ENCODE measurements around the gene P2RX4. TPM values are rescaled to one million over a fixed set of nuclear protein-coding genes. Genes with fewer than 3 reads are reported as not detected.
"Not testable (repeated sequence)": the region's sequence is repeated elsewhere in the genome, so short reads cannot be mapped to it uniquely, and the experiment has no call there.

P2RX4 gene
- total RNA-seq, 2 donors from 2014 or later: 11.5 to 21.1 TPM

DNA sequence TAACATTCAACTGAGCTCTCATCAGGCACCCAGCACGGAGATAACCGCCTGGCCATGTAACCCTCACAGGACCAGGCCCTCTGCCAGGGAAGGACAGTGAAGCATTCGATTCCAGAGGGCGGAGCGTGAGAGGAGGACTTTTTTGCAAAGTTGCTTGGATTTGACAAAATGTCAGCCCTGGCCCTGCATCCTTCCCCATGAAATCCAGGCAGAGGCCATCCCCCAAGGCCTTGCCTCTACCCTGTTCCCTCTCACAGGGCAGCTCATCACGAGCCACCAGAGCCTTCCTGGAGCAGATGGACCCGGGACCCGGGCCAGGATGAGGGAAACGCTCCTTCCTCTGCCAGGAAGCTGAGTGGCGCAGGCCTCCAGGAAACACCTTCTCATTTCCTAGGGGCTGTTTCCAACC, 69.6 kb downstream of the P2RX4 start:
- H3K36me3 Mint-ChIP-seq (ENCODE audit: low read depth): peaks cover 49% of the 10 kb centered on the region

DNA sequence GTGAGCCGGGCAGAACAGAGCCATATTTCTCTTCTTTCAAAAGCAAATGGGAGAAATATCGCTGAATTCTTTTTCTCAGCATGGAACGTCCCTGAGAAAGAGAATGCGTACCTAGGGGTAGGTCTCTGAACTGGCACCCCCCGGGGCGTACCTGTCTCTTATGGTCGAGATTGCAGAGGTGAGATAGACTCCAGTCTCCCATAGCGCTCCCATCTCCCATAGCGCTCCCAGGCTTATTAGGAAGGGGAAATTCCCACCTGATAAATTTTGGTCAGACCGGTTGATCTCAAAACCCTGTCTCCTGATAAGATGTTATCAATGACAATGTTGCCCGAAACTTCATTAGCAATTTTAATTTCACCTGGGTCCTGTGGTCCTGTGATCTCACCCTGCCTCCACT, 70.6 kb downstream of the P2RX4 start:
- DNase-seq: peak; percentile 93
- H3K27ac Mint-ChIP-seq: peak overlapping the region; percentile 90
- not testable (repeated sequence) for H3K9me3 Mint-ChIP-seq; H3K27me3 Mint-ChIP-seq (ENCODE audit: insufficient read depth); H3K4me3 ChIP-seq (ENCODE audit: low read length); H3K27ac ChIP-seq (ENCODE audit: low read depth, low read length); H3K9me3 ChIP-seq (ENCODE audit: control insufficient read depth, low read length); H3K27me3 ChIP-seq (ENCODE audit: control insufficient read depth, insufficient read depth, low read length, poor library complexity, severe bottlenecking); H3K9ac ChIP-seq (ENCODE audit: extremely low read depth, low read length, poor library complexity, severe bottlenecking)
- Histone ChIP-seq H3K4me1 (ENCODE audit: control insufficient read depth, insufficient read depth, low read length) (peaks cover 14% of the 10 kb centered on the region), H3K36me3 (ENCODE audit: control insufficient read depth, insufficient read depth, low read length) (peaks cover 15% of the 10 kb centered on the region)
- peak overlapping the region; percentile 40 for H3K4me3 Mint-ChIP-seq
- peaks cover 34% of the 10 kb centered on the region for H3K4me1 Mint-ChIP-seq
- peaks cover 50% of the 10 kb centered on the region for H3K36me3 Mint-ChIP-seq (ENCODE audit: low read depth)
- 40 to 86% methylated on average over 5 to 9 of the region's 11 CpGs for WGBS, 2 experiments (ENCODE audit: insufficient coverage in 1 of 2, insufficient read length in 1 of 2)

More for the DNA sequence above, 69.6 kb downstream of the P2RX4 start:
- Mint-ChIP-seq H3K4me1 (peaks cover 34% of the 10 kb centered on the region), H3K27ac (peak overlapping the region; percentile 90), H3K9me3 (no peaks in the 10 kb centered on the region), H3K27me3 (ENCODE audit: insufficient read depth) (no peaks in the 10 kb centered on the region), H3K4me3 (no peak overlapping the region)
- H3K4me3 ChIP-seq (ENCODE audit: low read length): no peak overlapping the region
- DNase-seq: peak; percentile 76
- no peaks in the 10 kb centered on the region for H3K9me3 ChIP-seq (ENCODE audit: control insufficient read depth, low read length)
- 92 to 95% methylated on average over 9 to 10 of the region's 10 CpGs for WGBS, 2 experiments (ENCODE audit: insufficient coverage in 1 of 2, insufficient read length in 1 of 2)
- H3K9ac ChIP-seq (ENCODE audit: extremely low read depth, low read length, poor library complexity, severe bottlenecking): no peak overlapping the region
- no peaks in the 10 kb centered on the region for H3K27me3 ChIP-seq (ENCODE audit: control insufficient read depth, insufficient read depth, low read length, poor library complexity, severe bottlenecking)
- peaks cover 11% of the 10 kb centered on the region for H3K4me1 ChIP-seq (ENCODE audit: control insufficient read depth, insufficient read depth, low read length)
- peak overlapping the region; percentile 10 for H3K27ac ChIP-seq (ENCODE audit: low read depth, low read length)
- peaks cover 21% of the 10 kb centered on the region for H3K36me3 ChIP-seq (ENCODE audit: control insufficient read depth, insufficient read depth, low read length)
- TF ChIP-seq, protein P1, sequence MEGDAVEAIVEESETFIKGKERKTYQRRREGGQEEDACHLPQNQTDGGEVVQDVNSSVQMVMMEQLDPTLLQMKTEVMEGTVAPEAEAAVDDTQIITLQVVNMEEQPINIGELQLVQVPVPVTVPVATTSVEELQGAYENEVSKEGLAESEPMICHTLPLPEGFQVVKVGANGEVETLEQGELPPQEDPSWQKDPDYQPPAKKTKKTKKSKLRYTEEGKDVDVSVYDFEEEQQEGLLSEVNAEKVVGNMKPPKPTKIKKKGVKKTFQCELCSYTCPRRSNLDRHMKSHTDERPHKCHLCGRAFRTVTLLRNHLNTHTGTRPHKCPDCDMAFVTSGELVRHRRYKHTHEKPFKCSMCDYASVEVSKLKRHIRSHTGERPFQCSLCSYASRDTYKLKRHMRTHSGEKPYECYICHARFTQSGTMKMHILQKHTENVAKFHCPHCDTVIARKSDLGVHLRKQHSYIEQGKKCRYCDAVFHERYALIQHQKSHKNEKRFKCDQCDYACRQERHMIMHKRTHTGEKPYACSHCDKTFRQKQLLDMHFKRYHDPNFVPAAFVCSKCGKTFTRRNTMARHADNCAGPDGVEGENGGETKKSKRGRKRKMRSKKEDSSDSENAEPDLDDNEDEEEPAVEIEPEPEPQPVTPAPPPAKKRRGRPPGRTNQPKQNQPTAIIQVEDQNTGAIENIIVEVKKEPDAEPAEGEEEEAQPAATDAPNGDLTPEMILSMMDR (conservative IDR thresholded peaks at IDR 0.05): no peak

DNA sequence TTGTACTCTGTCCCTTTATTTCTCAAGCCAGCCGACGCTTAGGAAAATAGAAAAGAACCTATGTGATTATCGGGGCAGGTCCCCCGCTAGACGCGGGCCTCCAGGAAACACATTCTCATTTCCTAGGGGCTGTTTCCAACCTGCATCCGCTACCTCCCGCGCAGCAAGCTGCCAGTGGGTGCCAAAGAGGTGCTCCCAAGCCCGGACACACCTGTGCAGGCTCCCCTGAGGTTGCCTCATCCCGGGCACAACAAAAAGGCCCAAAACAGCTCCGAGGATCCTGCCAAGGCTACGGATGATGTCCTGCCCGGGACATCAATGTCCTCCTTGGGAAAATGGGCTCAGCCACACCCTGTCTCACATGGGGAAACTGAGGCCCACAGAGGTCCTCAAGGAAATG, 71.2 kb downstream of the P2RX4 start:
- not testable (repeated sequence) for H3K9me3 ChIP-seq (ENCODE audit: control insufficient read depth, low read length); H3K27me3 ChIP-seq (ENCODE audit: control insufficient read depth, insufficient read depth, low read length, poor library complexity, severe bottlenecking); H3K27me3 Mint-ChIP-seq (ENCODE audit: insufficient read depth); H3K27ac ChIP-seq (ENCODE audit: low read depth, low read length); H3K9me3 Mint-ChIP-seq; H3K4me3 ChIP-seq (ENCODE audit: low read length)
- Histone ChIP-seq H3K4me1 (ENCODE audit: control insufficient read depth, insufficient read depth, low read length) (peaks cover 14% of the 10 kb centered on the region), H3K9ac (ENCODE audit: extremely low read depth, low read length, poor library complexity, severe bottlenecking) (peak overlapping the region; percentile 3), H3K36me3 (ENCODE audit: control insufficient read depth, insufficient read depth, low read length) (peaks cover 12% of the 10 kb centered on the region)
- WGBS, 2 experiments (ENCODE audit: insufficient coverage in 1 of 2, insufficient read length in 1 of 2): 66 to 82% methylated on average over 7 to 14 of the region's 14 CpGs
- peak; percentile 82 for DNase-seq
- peak overlapping the region; percentile 90 for H3K27ac Mint-ChIP-seq
- peaks cover 34% of the 10 kb centered on the region for H3K4me1 Mint-ChIP-seq
- peaks cover 51% of the 10 kb centered on the region for H3K36me3 Mint-ChIP-seq (ENCODE audit: low read depth)
- H3K4me3 Mint-ChIP-seq: peak overlapping the region; percentile 40

DNA sequence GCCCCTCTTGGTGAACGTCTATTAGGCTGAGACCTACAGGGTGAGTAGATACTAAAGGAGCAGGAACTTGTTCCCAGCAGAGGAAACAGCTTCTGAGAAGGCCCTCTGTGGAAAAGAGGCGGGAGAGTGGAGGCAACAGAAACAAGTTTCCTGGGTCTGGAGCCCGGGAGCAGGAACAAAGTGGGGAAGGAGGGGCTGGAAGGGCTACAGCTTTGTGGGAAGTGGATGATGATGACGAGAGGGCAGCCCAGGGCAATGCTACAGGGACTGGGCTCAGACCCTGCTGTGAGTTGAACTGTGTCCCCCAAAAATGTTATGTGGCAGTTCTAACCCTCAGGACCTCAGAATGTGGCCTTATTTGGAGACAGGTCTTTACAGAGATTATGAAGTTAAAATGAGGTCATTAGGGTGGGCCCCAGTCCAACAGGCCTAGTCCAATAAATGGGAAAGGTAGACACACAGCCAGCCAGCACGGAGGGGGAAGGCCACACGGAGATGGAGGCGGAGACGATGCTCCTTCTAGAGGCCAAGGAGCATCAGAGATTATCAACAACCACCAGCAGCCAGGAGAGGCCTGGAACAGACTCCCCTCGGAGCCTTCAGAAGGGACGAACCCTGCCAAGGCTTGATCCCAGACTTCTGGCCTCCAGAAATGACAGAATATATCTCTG, 72.3 kb downstream of the P2RX4 start:
- Mint-ChIP-seq H3K4me3 (no peak overlapping the region), H3K27ac (peak overlapping the region; percentile 68)
- TF ChIP-seq, protein P1 (conservative IDR thresholded peaks at IDR 0.05): no peak

DNA sequence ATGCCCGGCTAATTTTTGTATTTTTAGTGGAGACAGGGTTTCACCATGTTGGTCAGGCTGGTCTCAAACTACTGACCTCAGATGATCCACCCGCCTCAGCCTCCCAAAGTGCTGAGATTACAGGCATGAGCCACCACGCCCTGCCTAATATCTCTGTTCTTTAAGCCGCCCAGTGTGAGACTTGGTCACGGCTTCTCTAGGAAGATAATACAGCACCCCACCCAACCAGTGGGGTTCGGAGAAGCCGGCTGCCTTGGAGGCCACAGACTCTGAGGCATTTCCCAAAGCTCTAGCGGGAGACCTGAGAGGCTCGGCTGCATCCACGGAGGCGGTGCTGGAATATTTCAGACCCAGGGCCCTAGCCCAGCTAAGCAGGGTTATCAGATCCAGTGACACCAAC, 73.0 kb downstream of the P2RX4 start:
- not testable (repeated sequence) for H3K27ac ChIP-seq (ENCODE audit: low read depth, low read length); H3K4me3 ChIP-seq (ENCODE audit: low read length); H3K9me3 Mint-ChIP-seq; H3K27me3 ChIP-seq (ENCODE audit: control insufficient read depth, insufficient read depth, low read length, poor library complexity, severe bottlenecking); H3K27me3 Mint-ChIP-seq (ENCODE audit: insufficient read depth); H3K4me3 Mint-ChIP-seq; H3K9me3 ChIP-seq (ENCODE audit: control insufficient read depth, low read length); H3K9ac ChIP-seq (ENCODE audit: extremely low read depth, low read length, poor library complexity, severe bottlenecking)
- peaks cover 11% of the 10 kb centered on the region for H3K36me3 ChIP-seq (ENCODE audit: control insufficient read depth, insufficient read depth, low read length)
- peaks cover 14% of the 10 kb centered on the region for H3K4me1 ChIP-seq (ENCODE audit: control insufficient read depth, insufficient read depth, low read length)
- H3K36me3 Mint-ChIP-seq (ENCODE audit: low read depth): peaks cover 43% of the 10 kb centered on the region
- peaks cover 34% of the 10 kb centered on the region for H3K4me1 Mint-ChIP-seq
- H3K27ac Mint-ChIP-seq: peak overlapping the region; percentile 68
- WGBS, 2 experiments (ENCODE audit: insufficient coverage in 1 of 2, insufficient read length in 1 of 2): 90 to 94% methylated on average over 9 to 11 of the region's 11 CpGs
- peak; percentile 78 for DNase-seq

More for the DNA sequence above, 72.3 kb downstream of the P2RX4 start:
- H3K9me3 ChIP-seq (ENCODE audit: control insufficient read depth, low read length): no peaks in the 10 kb centered on the region
- DNase-seq: peak; percentile 71
- WGBS, 2 experiments (ENCODE audit: insufficient coverage in 1 of 2, insufficient read length in 1 of 2): 86 to 98% methylated on average over 6 to 10 of the region's 10 CpGs
- peaks cover 12% of the 10 kb centered on the region for H3K36me3 ChIP-seq (ENCODE audit: control insufficient read depth, insufficient read depth, low read length)
- H3K4me1 ChIP-seq (ENCODE audit: control insufficient read depth, insufficient read depth, low read length): peaks cover 14% of the 10 kb centered on the region
- Mint-ChIP-seq H3K4me1 (peaks cover 34% of the 10 kb centered on the region), H3K9me3 (no peaks in the 10 kb centered on the region), H3K36me3 (ENCODE audit: low read depth) (peaks cover 48% of the 10 kb centered on the region), H3K27me3 (ENCODE audit: insufficient read depth) (no peaks in the 10 kb centered on the region)
- H3K9ac ChIP-seq (ENCODE audit: extremely low read depth, low read length, poor library complexity, severe bottlenecking): no peak overlapping the region
- no peak overlapping the region for H3K27ac ChIP-seq (ENCODE audit: low read depth, low read length)
- H3K4me3 ChIP-seq (ENCODE audit: low read length): no peak overlapping the region
- H3K27me3 ChIP-seq (ENCODE audit: control insufficient read depth, insufficient read depth, low read length, poor library complexity, severe bottlenecking): no peaks in the 10 kb centered on the region
